Erythroblast (primary cell): ENCODE results near the gene SYCN.

Source experiments
- GATA1 ChIP-seq: IDR thresholded peaks from 2 replicates; pipeline ENCODE4 v1.6.1; 2011; ENCODE audit warnings: low read depth, mild to moderate bottlenecking, control low read depth, low read length, moderate library complexity
- POLR2A ChIP-seq: IDR thresholded peaks from 2 replicates; pipeline ENCODE4 v1.6.1; 2011; ENCODE audit warnings: mild to moderate bottlenecking, low read length

DNA sequence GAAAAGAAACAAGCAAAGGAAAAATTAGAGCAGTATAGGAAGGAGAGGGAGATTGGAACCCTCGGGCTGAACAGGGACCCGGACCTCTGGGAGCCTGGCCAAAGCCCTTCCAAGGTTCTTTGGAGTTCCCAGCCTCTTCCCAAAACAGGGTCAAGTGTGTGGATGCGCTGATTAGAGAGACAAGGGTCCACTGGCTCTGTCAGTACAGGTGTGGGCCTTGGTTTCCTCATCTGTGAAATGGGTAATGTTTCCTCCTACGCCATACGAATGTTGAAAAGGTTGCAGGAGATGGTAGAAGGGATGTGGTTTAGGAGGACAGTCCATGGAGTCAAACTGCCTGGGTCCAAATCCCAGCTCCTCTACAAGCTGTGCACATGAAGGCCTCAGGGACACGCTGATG, 2.1 kb upstream of the SYCN start:
- no peak for TF ChIP-seq POLR2A
- no peak for TF ChIP-seq GATA1
